Pulmonary artery endothelial cell (primary cell): ENCODE data around the gene PANK2. TPM values are rescaled to one million over a fixed set of nuclear protein-coding genes. Genes with fewer than 3 reads are reported as not detected.
"Not testable (repeated sequence)": the region's sequence is repeated elsewhere in the genome, so short reads cannot be mapped to it uniquely, and the experiment has no call there.

Source experiments
- DNase-seq: peaks from one replicate; pipeline ENCODE4 v3.0.0-alpha.2; 2011; ENCODE audit warnings: low read depth, low spot score
- total RNA-seq: library from RNA; depleted of rRNA; stranded (reverse); fragments of >200 nt; gene quantifications from 2 replicates; pipeline ENCODE4 v1.2.3, GENCODE V29; 2014

The PANK2 gene
- total RNA-seq, 1 donor from 2014 or later: 44.0 TPM

- DNase-seq: no peak
Observed at GRCh38 chr20:3901028-3901705, 12.0 kb downstream of the PANK2 start.

DNA sequence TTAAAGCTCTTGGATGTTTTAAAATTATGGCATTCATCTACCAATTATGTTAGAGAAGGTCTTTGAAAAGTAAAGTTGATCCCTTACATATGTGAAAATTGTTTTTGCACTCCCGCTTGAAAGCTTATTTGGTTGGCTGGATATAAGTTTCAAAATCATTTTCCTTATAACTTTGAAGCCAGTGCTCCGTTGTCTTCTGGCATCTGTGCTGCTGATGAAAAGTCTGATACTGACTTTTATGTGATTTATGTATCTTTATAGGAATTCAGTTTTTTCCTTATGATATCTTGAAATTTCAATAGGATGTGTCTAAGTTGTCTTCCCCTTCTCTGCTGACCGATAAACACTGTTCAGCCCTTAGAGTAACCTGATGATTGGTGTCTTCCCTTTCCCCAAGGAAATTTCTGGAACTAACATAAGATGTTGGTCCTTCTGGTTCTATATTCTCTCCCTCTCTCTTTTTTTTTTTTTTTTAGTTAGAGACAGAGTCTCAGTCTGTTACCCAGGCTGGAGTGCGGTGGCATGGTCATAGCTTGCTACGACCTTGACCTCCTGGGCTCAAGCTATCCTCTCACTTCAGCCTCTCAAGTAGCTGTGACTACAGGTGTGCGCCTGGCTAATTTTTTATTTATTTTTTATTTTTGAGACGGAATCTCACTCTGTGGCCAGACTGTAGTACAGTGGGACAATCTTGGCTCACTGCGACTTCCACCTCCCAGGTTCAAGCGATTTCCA, 12.7 kb downstream of the PANK2 start:
- DNase-seq: no peak

DNA sequence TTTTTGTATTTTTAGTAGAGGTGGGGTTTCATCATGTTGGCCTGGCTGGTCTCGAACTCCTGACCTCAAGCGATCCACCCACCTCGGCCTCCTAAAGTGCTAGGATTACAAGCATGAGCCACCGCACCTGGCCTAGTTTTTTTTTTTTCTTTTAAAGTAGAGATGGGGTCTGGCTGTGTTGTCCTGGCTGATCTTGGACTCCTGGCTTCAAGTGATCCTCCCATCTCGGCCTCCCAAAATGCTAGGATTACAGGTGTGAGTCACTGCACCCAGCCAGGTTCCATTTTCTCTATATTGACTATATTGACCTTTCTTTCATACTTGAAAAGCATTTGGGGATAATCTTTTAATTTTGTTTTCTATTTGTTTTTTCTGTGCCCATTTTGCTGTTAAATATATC, 13.3 kb downstream of the PANK2 start:
- no peak for DNase-seq

DNA sequence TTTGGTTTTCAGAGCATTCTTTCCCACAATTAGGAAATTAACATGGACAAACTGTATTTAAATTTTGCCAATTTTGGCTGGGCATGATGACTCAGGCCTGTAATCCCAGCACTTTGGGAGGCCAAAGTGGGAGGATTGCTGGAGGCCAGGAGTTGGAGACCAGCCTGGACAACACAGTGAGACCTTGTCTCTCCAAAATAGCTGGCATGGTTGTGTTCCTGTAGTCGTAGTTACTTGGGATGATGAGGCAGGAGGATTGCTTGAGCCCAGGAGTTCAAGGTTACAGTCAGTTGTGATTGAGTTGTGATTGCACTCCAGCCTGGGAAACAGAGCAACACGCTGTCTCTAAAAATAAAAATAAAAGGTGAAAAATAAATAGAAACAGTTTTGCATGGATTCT, 15.0 kb downstream of the PANK2 start:
- DNase-seq: no peak

- no peak for DNase-seq
Observed at GRCh38 chr20:3904857-3905256, 15.7 kb downstream of the PANK2 start.

GRCh38 chr20:3906744-3907721, 17.8 kb downstream of the PANK2 start:
- DNase-seq: not testable (repeated sequence)

- no peak for DNase-seq
Observed at GRCh38 chr20:3908667-3909066, 19.5 kb downstream of the PANK2 start.

DNA sequence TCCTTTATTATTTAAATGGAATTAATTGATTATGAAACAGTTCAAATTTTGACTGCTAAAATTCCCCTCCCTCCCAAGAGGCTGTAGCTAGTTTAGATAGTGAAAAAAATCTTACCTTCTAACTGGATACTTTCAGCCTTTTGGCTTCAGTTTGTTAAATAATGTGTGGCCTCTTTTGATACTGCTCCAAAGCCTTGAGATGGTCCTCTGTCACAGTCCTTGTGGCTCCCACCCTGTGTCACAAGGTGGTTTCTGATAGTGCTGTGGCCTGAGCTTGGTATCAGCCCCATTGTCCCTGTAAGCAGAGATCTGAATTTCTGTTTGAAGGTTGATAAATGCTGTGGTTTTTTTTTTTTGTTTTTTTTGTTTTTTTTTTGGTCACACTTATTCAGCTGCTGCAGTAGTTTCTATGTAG, 20.8 kb downstream of the PANK2 start:
- DNase-seq: no peak

DNA sequence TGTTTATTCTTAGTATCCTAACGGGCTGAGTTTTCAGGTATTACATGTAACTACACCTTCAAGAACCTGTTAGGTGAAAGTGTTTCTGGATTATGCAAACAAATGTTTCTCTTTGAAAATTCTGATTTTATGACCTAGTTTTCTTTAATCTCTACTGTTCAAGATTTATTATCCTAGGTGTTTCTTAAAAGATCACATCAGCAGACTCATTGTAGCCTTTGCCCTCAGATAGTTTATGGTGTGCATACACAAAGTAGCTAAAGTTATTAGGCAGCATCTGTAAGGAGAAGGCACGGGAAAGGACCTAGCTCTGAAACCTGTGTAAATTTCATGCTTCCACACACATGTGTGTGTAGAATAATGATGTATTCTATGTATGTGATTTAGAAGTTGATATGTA, 21.7 kb downstream of the PANK2 start:
- DNase-seq: no peak

- DNase-seq: no peak
Observed at GRCh38 chr20:3911956-3912355, 22.8 kb downstream of the PANK2 start.

GRCh38 chr20:3914446-3914845, 25.3 kb downstream of the PANK2 start:
- no peak for DNase-seq

DNA sequence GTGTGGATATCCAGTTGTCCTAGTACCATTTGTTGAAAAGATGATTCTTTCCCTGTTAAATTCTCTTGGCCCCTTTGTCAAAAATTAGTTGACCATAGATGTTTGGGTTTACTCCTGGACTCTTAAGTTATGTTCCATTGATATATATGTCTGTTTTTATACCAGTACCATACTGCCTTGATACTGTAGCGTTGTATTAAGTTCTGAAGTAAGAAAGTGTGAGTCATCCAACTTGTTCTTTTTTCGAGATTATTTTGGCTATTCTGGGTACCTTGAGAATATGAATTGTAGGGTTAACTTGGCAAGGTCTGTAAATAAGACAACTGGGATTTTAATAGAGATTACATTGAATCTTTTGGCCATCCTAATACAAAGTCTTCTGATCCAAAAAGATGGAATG, 26.5 kb downstream of the PANK2 start:
- DNase-seq: no peak

DNA sequence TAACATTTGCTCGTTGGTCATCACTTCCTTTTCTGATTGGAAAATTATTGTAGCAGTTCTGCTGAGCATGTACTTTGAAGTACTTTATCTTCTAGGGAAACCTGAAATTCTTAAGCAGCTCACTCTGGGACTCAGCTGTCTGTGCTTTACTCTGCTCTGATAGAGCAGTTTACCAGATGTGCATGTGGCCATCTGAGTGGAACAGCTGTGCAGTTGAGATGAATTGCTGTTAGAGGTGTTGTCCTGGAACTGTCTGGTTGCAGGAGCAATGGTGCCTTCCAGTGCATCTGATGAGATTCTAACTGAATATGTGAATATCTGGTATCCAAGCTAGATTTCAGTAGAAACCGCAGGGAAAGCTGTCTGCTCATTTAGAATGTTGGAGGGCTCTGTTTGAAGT, 27.2 kb downstream of the PANK2 start:
- no peak for DNase-seq

- DNase-seq: no peak
Observed at GRCh38 chr20:3919352-3919751, 30.2 kb downstream of the PANK2 start.

GRCh38 chr20:3922223-3922982, 33.2 kb downstream of the PANK2 start:
- DNase-seq: no peak

DNA sequence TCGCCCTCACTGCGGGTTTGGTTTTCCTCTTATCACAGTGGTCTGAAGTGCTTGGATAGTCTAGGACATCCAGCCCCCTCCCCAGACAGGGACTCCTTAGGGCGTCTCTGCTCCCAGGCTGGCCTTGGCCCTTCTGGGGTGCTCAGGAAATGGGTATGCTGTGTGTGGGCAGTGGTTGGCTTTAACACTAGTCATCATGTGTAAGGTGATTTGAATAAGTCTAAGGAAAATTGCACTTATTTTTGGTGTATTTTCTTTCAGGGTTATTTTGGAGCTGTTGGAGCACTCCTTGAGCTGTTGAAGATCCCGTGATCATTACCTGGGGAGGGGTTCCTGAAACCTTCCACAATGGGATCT, 33.8 kb downstream of the PANK2 start:
- no peak for DNase-seq

GRCh38 chr20:3923818-3924217, 34.6 kb downstream of the PANK2 start:
- no peak for DNase-seq

DNA sequence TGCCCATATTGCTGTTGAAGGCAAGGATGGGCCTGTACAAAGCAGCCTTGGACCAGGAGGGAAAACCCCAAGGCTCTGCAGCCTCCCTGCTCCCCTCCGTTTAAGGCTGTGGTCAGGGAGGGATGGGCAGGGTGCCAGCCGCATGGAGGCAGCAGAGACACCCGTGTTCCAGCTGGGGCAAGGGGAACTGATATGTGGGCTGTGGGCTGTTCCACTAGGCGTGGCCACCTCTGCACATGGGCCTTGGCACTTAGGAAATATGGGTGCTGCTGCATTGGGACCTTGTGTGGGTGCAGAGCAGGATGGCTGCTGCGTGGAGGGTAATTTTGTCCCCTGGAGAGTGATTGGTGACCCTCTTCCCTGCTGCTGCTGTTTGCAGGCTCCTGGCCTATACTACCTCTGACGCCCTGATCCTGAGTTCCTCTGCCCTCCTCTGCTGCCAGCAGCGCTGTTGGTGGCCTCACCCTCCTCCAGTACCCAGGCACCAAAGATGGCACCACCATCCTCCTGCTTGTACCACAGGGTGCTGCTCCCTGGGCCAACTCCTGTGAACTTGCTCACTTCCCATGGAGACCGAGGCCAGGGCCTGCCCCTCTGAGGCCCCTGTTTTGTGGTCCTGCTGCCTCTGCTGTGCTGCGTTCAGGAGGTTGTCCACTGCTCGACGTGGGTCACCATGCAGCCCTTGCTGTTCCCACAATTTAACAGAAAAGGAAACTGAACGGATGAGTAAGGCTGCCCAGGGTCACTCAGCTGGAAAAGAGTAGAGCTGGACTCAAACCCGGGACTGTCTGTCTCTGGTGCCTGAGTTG, 35.3 kb downstream of the PANK2 start:
- DNase-seq: no peak

DNA sequence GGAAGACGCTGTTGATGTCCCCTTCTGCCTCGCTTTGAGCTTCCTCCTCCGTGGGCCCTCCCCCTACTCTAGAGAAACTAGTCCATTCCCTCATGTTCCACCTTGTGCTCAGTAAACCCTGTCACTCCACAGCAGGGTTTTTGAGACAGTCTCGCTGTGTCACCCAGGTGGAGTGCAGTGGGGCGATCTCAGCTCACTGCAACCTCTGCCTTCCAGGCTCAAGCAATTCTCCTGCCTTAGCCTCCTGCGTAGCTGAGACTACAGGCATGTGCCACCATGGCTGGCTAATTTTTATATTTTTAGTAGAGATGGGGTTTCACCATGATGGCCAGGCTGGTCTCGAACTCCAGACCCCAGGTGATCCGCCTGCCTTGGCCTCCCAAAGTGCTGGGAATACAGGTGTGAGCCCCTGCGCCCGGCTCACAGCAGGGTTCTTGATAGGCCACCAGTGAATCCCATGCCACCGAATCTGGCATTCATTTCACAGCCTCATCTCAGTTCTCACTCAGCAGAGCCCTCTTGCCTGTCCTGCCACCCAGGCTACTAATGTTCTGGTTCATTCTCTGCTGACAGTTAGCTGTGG, 36.0 kb downstream of the PANK2 start:
- DNase-seq: no peak
